Vagina (tissue), 2 donors: Measurements from ENCODE around the gene ANO1.

Experiments used
- CTCF ChIP-seq, 3 experiments: fragments of 450-650 bp in 2 of 3; fragments of 200-600 bp in 1 of 3; sonication (generic) in 1 of 3; IDR thresholded peaks; one replicate each; pipeline ENCODE4 v1.5.1; 2017 to 2019; ENCODE audit warnings: antibody characterized with exemption in 3 of 3, mild to moderate bottlenecking in 2 of 3, moderate library complexity in 2 of 3
- POLR2A ChIP-seq, 2 donors: fragments of 450-650 bp; IDR thresholded peaks; one replicate each; pipeline ENCODE4 v1.6.1; 2017; ENCODE audit warnings: antibody characterized with exemption in 2 of 2, mild to moderate bottlenecking in 2 of 2, moderate library complexity in 2 of 2
- POLR2AphosphoS5 ChIP-seq, 2 donors: sonication (generic); formaldehyde crosslinking; IDR thresholded peaks; one replicate each; pipeline ENCODE4 v1.9.0; 2017; ENCODE audit warnings: antibody characterized with exemption in 2 of 2, mild to moderate bottlenecking in 2 of 2, low read depth in 1 of 2; ENCODE audit not compliant: insufficient read depth in 1 of 2

GRCh38 chr11:70205766-70206165 lies 127.6 kb downstream of the ANO1 start:
- TF ChIP-seq CTCF (IDR thresholded peaks at IDR 0.05) (no peak), POLR2AphosphoS5 (IDR thresholded peaks at IDR 0.05; ENCODE audit: insufficient read depth in 1 of 2, low read depth in 1 of 2) (no peak), POLR2A (IDR thresholded peaks at IDR 0.05) (no peak)
